Fibroblast of mammary gland (primary cell): ENCODE measurements around the gene CROCC2.

ENCODE experiments used
- DNase-seq: peaks from one replicate; pipeline ENCODE4 v3.0.0-alpha.2; 2010; ENCODE audit warnings: low read depth
- H3K4me3 ChIP-seq: 2 replicates; pipeline ENCODE4 v1.5.1; 2011; ENCODE audit warnings: low read depth, mild to moderate bottlenecking, low read length, moderate library complexity; ENCODE audit not compliant: control insufficient read depth
- CTCF ChIP-seq: conservative IDR thresholded peaks from 2 replicates; pipeline ENCODE4 v1.5.1; 2011; ENCODE audit warnings: low read depth, low read length, inconsistent platforms; ENCODE audit not compliant: control insufficient read depth, insufficient read depth

Gene CROCC2

GRCh38 chr2:240956171-240956934 lies 50.2 kb downstream of the CROCC2 start:
- DNase-seq: no peak
- H3K4me3 ChIP-seq: no peak overlapping the region
- TF ChIP-seq CTCF: no peak

DNA sequence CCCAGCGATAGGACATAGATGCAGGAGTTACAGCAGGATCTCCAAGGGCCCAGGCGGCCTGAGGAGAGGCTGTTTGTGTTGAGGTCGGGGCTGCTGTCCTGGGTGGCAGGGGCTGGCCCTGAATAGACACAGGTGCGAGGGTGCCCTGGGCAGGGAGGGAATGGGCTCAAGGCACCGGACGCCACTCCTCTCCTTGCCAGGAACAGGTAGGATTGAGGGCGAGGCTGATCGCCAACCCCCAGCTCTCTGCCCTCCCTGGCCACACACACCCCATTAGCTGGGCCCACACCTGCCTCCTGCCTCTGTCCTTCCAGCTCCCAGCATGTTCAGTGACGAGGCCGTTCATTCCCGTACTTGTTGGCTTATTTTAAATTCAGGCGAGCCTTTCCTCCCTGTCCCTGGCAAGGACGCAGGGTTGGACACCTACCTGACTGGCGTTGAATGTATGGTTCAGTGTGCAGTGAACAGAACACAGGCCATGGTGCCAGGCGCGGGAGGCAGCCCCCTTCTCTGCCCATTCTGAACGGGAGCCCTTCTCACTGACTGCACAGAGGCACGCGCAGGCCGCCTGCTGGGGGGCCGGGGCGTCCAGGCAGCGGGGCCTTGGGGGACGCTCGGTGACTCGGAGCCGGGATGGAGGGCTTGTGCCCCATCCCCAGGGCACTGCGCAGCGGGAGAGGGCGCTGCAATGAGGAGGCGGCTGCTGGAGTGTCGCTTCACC lies 51.0 kb downstream of the CROCC2 start:
- DNase-seq: no peak
- TF ChIP-seq CTCF: no peak
- H3K4me3 ChIP-seq: no peak overlapping the region

- no peak for DNase-seq
- no peak overlapping the region for H3K4me3 ChIP-seq
- no peak for TF ChIP-seq CTCF
These were observed 51.7 kb downstream of the CROCC2 start for GRCh38 chr2:240957656-240958365.

GRCh38 chr2:240958366-240959213 lies 52.5 kb downstream of the CROCC2 start:
- TF ChIP-seq CTCF: no peak
- DNase-seq: no peak
- no peak overlapping the region for H3K4me3 ChIP-seq

DNA sequence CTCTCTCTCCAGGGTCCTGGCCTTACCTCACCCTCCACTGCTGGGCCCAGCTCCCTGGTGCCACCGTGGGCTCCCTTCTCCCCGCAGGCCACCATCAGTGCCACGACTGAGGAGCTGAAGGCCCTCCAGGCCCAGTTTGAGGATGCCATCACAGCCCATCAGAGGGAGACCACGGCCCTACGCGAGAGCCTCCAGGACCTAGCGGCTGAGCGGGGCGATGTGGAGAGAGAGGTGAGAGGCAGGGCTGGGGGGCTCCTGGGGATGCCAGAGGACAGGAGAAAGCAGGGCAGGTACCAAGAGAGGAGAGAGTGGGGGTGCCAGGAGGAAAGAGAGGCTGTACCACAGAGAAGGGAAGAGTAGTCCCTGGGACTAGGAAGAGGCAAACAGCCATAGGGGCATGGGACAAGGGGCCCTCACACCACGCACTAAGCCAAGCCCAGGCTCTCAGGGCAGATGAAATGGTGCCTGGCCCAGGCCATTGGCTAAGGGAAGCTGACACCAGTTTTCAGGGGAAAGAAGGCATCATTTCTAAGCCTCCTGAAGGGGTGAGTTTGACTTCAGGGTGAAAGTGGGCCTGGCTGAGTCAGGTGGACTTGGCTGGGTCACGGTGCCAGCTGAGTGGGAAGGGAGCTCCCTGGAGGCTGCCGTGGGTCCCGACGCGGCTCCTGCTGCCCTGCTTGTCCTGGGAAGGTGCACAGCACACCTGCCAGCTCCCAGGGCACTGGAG lies 53.2 kb downstream of the CROCC2 start:
- DNase-seq: no peak
- H3K4me3 ChIP-seq: no peak overlapping the region
- no peak for TF ChIP-seq CTCF
